22Rv1 (cell line): ENCODE results near the gene NECTIN1.
A peak's percentile ranks its signal among the peaks of the same experiment; 100 is the strongest.

ENCODE experiments used
- H3K27ac ChIP-seq: fragments of 450-650 bp; 2 replicates; pipeline ENCODE4 v1.5.1; 2017
- CTCF ChIP-seq: fragments of 450-650 bp; IDR thresholded peaks from 2 replicates; pipeline ENCODE4 v1.5.1; 2017; ENCODE audit warnings: mild to moderate bottlenecking
- ZFX ChIP-seq: fragments of 450-650 bp; IDR thresholded peaks from 2 replicates; pipeline ENCODE4 v1.6.1; 2017; ENCODE audit warnings: antibody characterized with exemption, borderline replicate concordance

Gene NECTIN1

GRCh38 chr11:119627286-119627685, 101.7 kb downstream of the NECTIN1 start:
- TF ChIP-seq CTCF (no peak), ZFX (no peak)
- H3K27ac ChIP-seq = no peak overlapping the region

- no peak overlapping the region for H3K27ac ChIP-seq
These were observed 102.1 kb downstream of the NECTIN1 start for GRCh38 chr11:119626871-119627270.

GRCh38 chr11:119626197-119626841, 102.7 kb downstream of the NECTIN1 start:
- TF ChIP-seq ZFX = no peak
- no peak for TF ChIP-seq CTCF
- H3K27ac ChIP-seq = no peak overlapping the region

More at GRCh38 chr11:119626871-119627270, 102.1 kb downstream of the NECTIN1 start:
- no peak for TF ChIP-seq CTCF
- no peak for TF ChIP-seq ZFX

GRCh38 chr11:119625206-119625978, 103.6 kb downstream of the NECTIN1 start:
- no peak overlapping the region for H3K27ac ChIP-seq
- TF ChIP-seq CTCF = no peak
- TF ChIP-seq ZFX = no peak

- TF ChIP-seq ZFX = no peak
- TF ChIP-seq CTCF = no peak
- H3K27ac ChIP-seq = no peak overlapping the region
These were observed 104.4 kb downstream of the NECTIN1 start for GRCh38 chr11:119624629-119625028.

GRCh38 chr11:119624102-119624615, 104.8 kb downstream of the NECTIN1 start:
- peak; percentile 76 for TF ChIP-seq CTCF
- TF ChIP-seq ZFX = no peak
- no peak overlapping the region for H3K27ac ChIP-seq

- no peak for TF ChIP-seq CTCF
- TF ChIP-seq ZFX = no peak
- H3K27ac ChIP-seq = no peak overlapping the region
These were observed 105.3 kb downstream of the NECTIN1 start for GRCh38 chr11:119623682-119624081.
